ENCODE measurements around the gene ABCC9.

- TF ChIP-seq JUN (IDR thresholded peaks at IDR 0.05; ENCODE audit: borderline replicate concordance, insufficient read depth, insufficient read length, low read depth): no peak
- no peak for TF ChIP-seq EZH2 (IDR thresholded peaks at IDR 0.05; ENCODE audit: borderline replicate concordance, low read depth, low read length, severe bottlenecking)
- no peak for TF ChIP-seq CTCF (IDR thresholded peaks at IDR 0.05; ENCODE audit: extremely low read depth in 1 of 2, insufficient read depth in 1 of 2, low read depth in 1 of 2, low read length in 2 of 2)
- TF ChIP-seq POLR2A (IDR thresholded peaks at IDR 0.05; ENCODE audit: low read depth, low read length): no peak
- TF ChIP-seq POLR2AphosphoS5 (IDR thresholded peaks at IDR 0.05; ENCODE audit: insufficient read depth, low read depth, low read length): no peak
- TF ChIP-seq MYC (IDR thresholded peaks at IDR 0.05; ENCODE audit: low read depth, low read length): no peak
- TF ChIP-seq MAX (IDR thresholded peaks at IDR 0.05; ENCODE audit: insufficient read depth, insufficient read length): no peak
- no peak for TF ChIP-seq FOS (IDR thresholded peaks at IDR 0.05; ENCODE audit: borderline replicate concordance, insufficient read depth, low read length)
- no peak for TF ChIP-seq GATA2 (IDR thresholded peaks at IDR 0.05; ENCODE audit: insufficient read depth, insufficient read length, low read depth, low read length)
These were observed 184.5 kb downstream of the ABCC9 start for GRCh38 chr12:21756699-21757098.
